Caco-2 (cell line): ENCODE data around the gene RAX. TPM values are rescaled to one million over a fixed set of nuclear protein-coding genes. Genes with fewer than 3 reads are reported as not detected.
"Not testable (repeated sequence)": the region's sequence is repeated elsewhere in the genome, so short reads cannot be mapped to it uniquely, and the experiment has no call there.

Experiments
- BruUV-seq: library from RNA; stranded (reverse); fragments of 400-500 nt; replicated peaks from 2 replicates; lab custom pipeline; 2021; lab: Mats Ljungman, UMichigan
- CTCF ChIA-PET: fragments of 300-600 bp; sonication (Branson Sonifier 250); formaldehyde crosslinking; loops from one replicate; lab custom pipeline; 2022; ENCODE audit warnings: antibody characterized with exemption; lab: Charles Lee
- POLR2A ChIA-PET: fragments of 300-600 bp; sonication (Branson Sonifier 250); formaldehyde crosslinking; loops from one replicate; lab custom pipeline; 2022; ENCODE audit warnings: antibody characterized with exemption; lab: Charles Lee
- DNase-seq, 2 experiments: peaks; one replicate each; pipeline versions ENCODE4 v3.0.0 to v3.0.0-alpha.2; 2020 to 2022
- H3K27me3 ChIP-seq: replicated peaks from 2 replicates; pipeline ENCODE4 v1.6.0; 2011; ENCODE audit warnings: low read length; ENCODE audit not compliant: control insufficient read depth, insufficient read depth
- H3K36me3 ChIP-seq: 2 replicates; pipeline ENCODE4 v1.5.1; 2011; ENCODE audit warnings: low read length; ENCODE audit not compliant: control insufficient read depth, insufficient read depth
- H3K4me1 ChIP-seq: fragments of 250-450 bp; sonication (Bioruptor Pico); 2 replicates; pipeline ENCODE4 v1.5.1; 2020; ENCODE audit warnings: mild to moderate bottlenecking
- H3K4me3 ChIP-seq: 2 replicates; pipeline ENCODE4 v1.5.1; 2011; ENCODE audit warnings: low read depth, mild to moderate bottlenecking, control low read depth, low read length
- H3K9me3 ChIP-seq: fragments of 250-450 bp; sonication (Bioruptor Pico); 2 replicates; pipeline ENCODE4 v1.5.1; 2020; ENCODE audit warnings: mild to moderate bottlenecking, moderate library complexity
- H3K27ac Mint-ChIP-seq: one replicate; pipeline ENCODE4 v1.8.0; 2022; ENCODE audit warnings: mixed read lengths; ENCODE audit not compliant: unreplicated experiment
- H3K27me3 Mint-ChIP-seq: one replicate; pipeline ENCODE4 v1.8.0; 2022; ENCODE audit warnings: mixed read lengths; ENCODE audit not compliant: insufficient read depth, unreplicated experiment
- H3K36me3 Mint-ChIP-seq: one replicate; pipeline ENCODE4 v1.8.0; 2022; ENCODE audit warnings: mild to moderate bottlenecking, mixed read lengths; ENCODE audit not compliant: insufficient read depth, unreplicated experiment
- H3K4me1 Mint-ChIP-seq: one replicate; pipeline ENCODE4 v1.8.0; 2022; ENCODE audit warnings: low read depth, mixed read lengths; ENCODE audit not compliant: unreplicated experiment
- H3K4me3 Mint-ChIP-seq: one replicate; pipeline ENCODE4 v1.8.0; 2022; ENCODE audit warnings: mild to moderate bottlenecking, moderate library complexity, mixed read lengths; ENCODE audit not compliant: unreplicated experiment
- H3K9me3 Mint-ChIP-seq: one replicate; pipeline ENCODE4 v1.8.0; 2022; ENCODE audit warnings: mixed read lengths; ENCODE audit not compliant: unreplicated experiment
- CTCF ChIP-seq, 2 experiments: fragments of 200-600 bp in 1 of 2; IDR thresholded peaks; 1 replicate in 1 of 2; 2 replicates in 1 of 2; pipeline versions ENCODE4 v1.5.1 to v1.8.0; 2011 to 2022; ENCODE audit warnings: antibody characterized with exemption in 1 of 2, control low read depth in 1 of 2, inconsistent platforms in 1 of 2, low read depth in 1 of 2, low read length in 1 of 2, mild to moderate bottlenecking in 1 of 2, moderate library complexity in 1 of 2; ENCODE audit not compliant: insufficient read depth in 1 of 2, severe bottlenecking in 1 of 2, unreplicated experiment in 1 of 2
- intact Hi-C: fragments of 100-400 bp; cut with micrococcal nuclease; formaldehyde crosslinking; loops from one replicate; pipeline ENCODE4 v1.10.0; 2022; ENCODE audit not compliant: unreplicated experiment
- total RNA-seq: library from RNA; stranded (reverse); gene quantifications from 2 replicates; pipeline ENCODE4 v1.2.3, GENCODE V29; 2022

The RAX gene
- total RNA-seq, 1 experiment from 2014 or later, result not detected

DNA sequence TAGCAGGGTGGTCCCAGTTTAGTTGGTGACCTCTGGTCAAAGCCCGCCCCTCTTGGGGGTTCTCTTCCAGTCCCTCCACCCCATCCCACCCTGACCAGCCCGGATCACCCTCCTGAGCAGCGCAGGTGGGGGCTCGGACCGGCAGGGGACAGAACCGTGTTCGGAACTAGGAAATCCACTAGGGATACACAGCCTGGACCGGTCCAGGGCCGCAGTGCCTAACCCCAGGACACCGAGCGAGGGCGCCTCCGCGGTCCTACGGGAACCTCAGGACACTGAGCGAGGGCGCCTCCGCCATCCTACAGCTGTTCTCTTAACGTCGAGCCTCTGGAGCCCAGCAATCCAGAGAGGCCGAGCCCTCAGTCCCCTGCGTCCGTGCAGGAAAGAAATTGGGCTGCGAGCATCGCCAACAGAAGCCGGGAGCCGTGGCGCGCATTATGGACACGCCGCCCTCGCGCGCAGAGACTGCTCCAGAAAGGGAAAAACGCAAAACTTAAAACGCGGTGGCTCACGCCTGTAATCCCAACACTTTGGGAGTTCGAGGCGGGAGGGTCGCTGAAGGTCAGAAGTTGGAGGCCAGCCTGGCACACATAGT lies 8.5 kb downstream of the RAX start:
- no peaks in the 10 kb centered on the region for H3K4me1 Mint-ChIP-seq
- H3K27ac Mint-ChIP-seq, result no peak overlapping the region
- no peaks in the 10 kb centered on the region for H3K4me1 ChIP-seq
- no peaks in the 10 kb centered on the region for H3K36me3 ChIP-seq
- DNase-seq, result no peak
- CTCF ChIA-PET, result no interaction called here
- intact Hi-C loops, result loop anchor here (10.0 kb wide), 1 partner anchor 180 kb away; no protein-coding TSS in a partner anchor
- no peaks in the 10 kb centered on the region for H3K9me3 ChIP-seq
- H3K36me3 Mint-ChIP-seq, result no peaks in the 10 kb centered on the region
- H3K9me3 Mint-ChIP-seq, result no peaks in the 10 kb centered on the region
- H3K27me3 ChIP-seq, result no peaks in the 10 kb centered on the region
- POLR2A ChIA-PET, result no interaction called here
- H3K27me3 Mint-ChIP-seq, result peaks cover 10% of the 10 kb centered on the region
- H3K4me3 Mint-ChIP-seq, result no peak overlapping the region
- no peak for TF ChIP-seq CTCF (IDR thresholded peaks at IDR 0.05; ENCODE audit: insufficient read depth in 1 of 2, low read depth in 1 of 2, low read length in 1 of 2, severe bottlenecking in 1 of 2, unreplicated experiment in 1 of 2)
- no TSS peak for BruUV-seq
- no peak overlapping the region for H3K4me3 ChIP-seq

DNA sequence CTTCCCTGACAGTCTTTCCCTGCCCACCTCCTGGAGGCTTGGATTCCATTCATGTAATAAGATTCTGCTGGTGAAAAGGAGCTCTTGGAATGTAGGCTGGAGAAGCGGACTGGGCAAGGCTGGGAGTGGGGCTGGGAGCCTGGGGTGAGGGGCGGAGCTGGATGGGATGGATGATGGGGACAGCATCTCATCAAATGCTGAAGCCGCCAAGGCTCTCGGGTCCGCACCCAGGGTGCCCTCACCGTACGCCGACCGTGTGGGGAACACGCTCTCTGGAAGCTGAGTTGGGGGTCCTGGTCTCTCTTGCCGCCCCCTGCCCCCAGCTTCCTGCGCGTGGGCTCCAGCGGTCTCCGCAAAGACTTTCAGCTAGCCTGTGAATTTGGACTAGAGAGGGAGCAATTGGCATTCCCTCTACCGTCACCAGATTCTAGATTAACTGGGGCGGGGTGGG lies 9.1 kb downstream of the RAX start:
- POLR2A ChIA-PET, result no interaction called here
- H3K9me3 Mint-ChIP-seq, result no peaks in the 10 kb centered on the region
- no peak overlapping the region for H3K27ac Mint-ChIP-seq
- no peak overlapping the region for H3K4me3 Mint-ChIP-seq
- no TSS peak for BruUV-seq
- Histone ChIP-seq H3K36me3 (no peaks in the 10 kb centered on the region), H3K4me1 (no peaks in the 10 kb centered on the region), H3K4me3 (no peak overlapping the region), H3K27me3 (no peaks in the 10 kb centered on the region), H3K9me3 (no peaks in the 10 kb centered on the region)
- TF ChIP-seq CTCF (IDR thresholded peaks at IDR 0.05; ENCODE audit: insufficient read depth in 1 of 2, low read depth in 1 of 2, low read length in 1 of 2, severe bottlenecking in 1 of 2, unreplicated experiment in 1 of 2), result no peak
- CTCF ChIA-PET, result no interaction called here
- H3K27me3 Mint-ChIP-seq, result peaks cover 6% of the 10 kb centered on the region
- DNase-seq, result no peak
- intact Hi-C loops, result loop anchor here (10.0 kb wide), 1 partner anchor 179 kb away; no protein-coding TSS in a partner anchor
- H3K36me3 Mint-ChIP-seq, result no peaks in the 10 kb centered on the region
- no peaks in the 10 kb centered on the region for H3K4me1 Mint-ChIP-seq

GRCh38 chr18:59263661-59264060 lies 9.6 kb downstream of the RAX start:
- H3K9me3 ChIP-seq, result no peaks in the 10 kb centered on the region
- no peaks in the 10 kb centered on the region for H3K27me3 ChIP-seq
- Mint-ChIP-seq H3K9me3 (no peaks in the 10 kb centered on the region), H3K4me3 (no peak overlapping the region), H3K36me3 (no peaks in the 10 kb centered on the region), H3K4me1 (no peaks in the 10 kb centered on the region), H3K27me3 (peaks cover 6% of the 10 kb centered on the region), H3K27ac (no peak overlapping the region)
- intact Hi-C loops, result loop anchor here (10.0 kb wide), 1 partner anchor 179 kb away; no protein-coding TSS in a partner anchor
- TF ChIP-seq CTCF (IDR thresholded peaks at IDR 0.05; ENCODE audit: insufficient read depth in 1 of 2, low read depth in 1 of 2, low read length in 1 of 2, severe bottlenecking in 1 of 2, unreplicated experiment in 1 of 2), result no peak
- BruUV-seq, result no TSS peak
- POLR2A ChIA-PET, result no interaction called here
- H3K36me3 ChIP-seq, result no peaks in the 10 kb centered on the region
- H3K4me3 ChIP-seq, result no peak overlapping the region
- H3K4me1 ChIP-seq, result no peaks in the 10 kb centered on the region
- CTCF ChIA-PET, result no interaction called here
- no peak for DNase-seq

DNA sequence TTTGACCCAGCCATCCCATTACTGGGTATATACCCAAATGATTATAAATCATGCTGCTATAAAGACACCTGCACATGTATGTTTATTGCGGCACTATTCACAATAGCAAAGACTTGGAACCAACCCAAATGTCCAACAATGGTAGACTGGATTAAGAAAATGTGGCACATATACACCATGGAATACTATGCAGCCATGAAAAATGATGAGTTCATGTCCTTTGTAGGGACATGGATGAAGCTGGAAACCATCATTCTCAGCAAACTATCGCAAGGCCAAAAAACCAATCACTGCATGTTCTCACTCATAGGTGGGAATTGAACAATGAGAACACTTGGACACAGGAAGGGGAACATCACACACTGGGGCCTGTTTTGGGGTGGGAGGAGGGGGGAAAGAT lies 11.0 kb downstream of the RAX start:
- CTCF ChIA-PET, BruUV-seq, H3K9me3 Mint-ChIP-seq: not testable (repeated sequence)

GRCh38 chr18:59261842-59262241 lies 11.4 kb downstream of the RAX start:
- DNase-seq, H3K27ac Mint-ChIP-seq, H3K27me3 Mint-ChIP-seq, H3K9me3 Mint-ChIP-seq, H3K4me3 ChIP-seq, H3K4me3 Mint-ChIP-seq, POLR2A ChIA-PET, H3K9me3 ChIP-seq, H3K36me3 ChIP-seq, H3K27me3 ChIP-seq, H3K4me1 Mint-ChIP-seq, CTCF ChIA-PET, BruUV-seq, H3K36me3 Mint-ChIP-seq, H3K4me1 ChIP-seq: not testable (repeated sequence)
- intact Hi-C loops, result loop anchor here (10.0 kb wide), 1 partner anchor 177 kb away; no protein-coding TSS in a partner anchor

More for the DNA sequence above, 11.0 kb downstream of the RAX start:
- H3K4me3 ChIP-seq, POLR2A ChIA-PET, H3K27ac Mint-ChIP-seq, H3K4me1 Mint-ChIP-seq, H3K4me1 ChIP-seq, H3K9me3 ChIP-seq, H3K27me3 ChIP-seq, H3K4me3 Mint-ChIP-seq, DNase-seq, H3K36me3 ChIP-seq, H3K36me3 Mint-ChIP-seq, H3K27me3 Mint-ChIP-seq: not testable (repeated sequence)
- intact Hi-C loops, result loop anchor here (10.0 kb wide), 1 partner anchor 177 kb away; no protein-coding TSS in a partner anchor
